PC-9 (cell line): ENCODE results near the gene LBH. TPM values are rescaled to one million over a fixed set of nuclear protein-coding genes. Genes with fewer than 3 reads are reported as not detected.

ENCODE experiments used
- BruUV-seq: library from RNA; stranded (reverse); fragments of 400-500 nt; replicated peaks from 2 replicates; lab custom pipeline; 2021; lab: Mats Ljungman, UMichigan
- CTCF ChIA-PET: fragments of 300-600 bp; sonication (Branson Sonifier 250); formaldehyde crosslinking; loops from one replicate; lab custom pipeline; 2022; ENCODE audit warnings: antibody characterized with exemption; lab: Charles Lee
- POLR2A ChIA-PET: fragments of 300-600 bp; sonication (Branson Sonifier 250); formaldehyde crosslinking; loops from one replicate; lab custom pipeline; 2022; ENCODE audit warnings: antibody characterized with exemption; ENCODE audit not compliant: unreplicated experiment; lab: Charles Lee
- DNase-seq, 2 experiments: peaks; one replicate each; pipeline versions ENCODE4 v3.0.0 to v3.0.0-alpha.2; 2015 to 2022; ENCODE audit warnings: mixed read lengths in 1 of 2
- H2AFZ ChIP-seq: fragments of 200-600 bp; sonication (generic); 2 replicates; pipeline ENCODE4 v1.8.1; 2017; ENCODE audit warnings: antibody characterized with exemption
- H3F3A ChIP-seq: fragments of 200-600 bp; sonication (generic); 2 replicates; pipeline ENCODE4 v1.8.1; 2017; ENCODE audit warnings: antibody characterized with exemption, mild to moderate bottlenecking, low read depth; ENCODE audit not compliant: insufficient read depth
- H3K27ac ChIP-seq: fragments of 200-600 bp; sonication (generic); 2 replicates; pipeline ENCODE4 v1.6.1; 2016; ENCODE audit warnings: mixed run types
- H3K27me3 ChIP-seq: fragments of 200-600 bp; sonication (generic); 2 replicates; pipeline ENCODE4 v1.6.1; 2016; ENCODE audit warnings: low read depth, mixed run types; ENCODE audit not compliant: insufficient read depth
- H3K36me3 ChIP-seq: fragments of 200-600 bp; sonication (generic); 2 replicates; pipeline ENCODE4 v1.6.1; 2016; ENCODE audit warnings: low read depth, mixed run types
- H3K4me1 ChIP-seq: fragments of 200-600 bp; sonication (generic); replicated peaks from 2 replicates; pipeline ENCODE4 v1.6.1; 2016; ENCODE audit warnings: mixed run types; ENCODE audit not compliant: insufficient read depth
- H3K4me2 ChIP-seq: fragments of 200-600 bp; sonication (generic); 2 replicates; pipeline ENCODE4 v1.6.1; 2017; ENCODE audit warnings: mixed run types
- H3K4me3 ChIP-seq: fragments of 200-600 bp; sonication (generic); 2 replicates; pipeline ENCODE4 v1.6.1; 2016; ENCODE audit warnings: mixed run types
- H3K79me2 ChIP-seq: fragments of 200-600 bp; sonication (generic); 2 replicates; pipeline ENCODE4 v1.6.1; 2017; ENCODE audit warnings: low read depth, mixed run types
- H3K9me2 ChIP-seq: fragments of 200-600 bp; sonication (generic); 2 replicates; pipeline ENCODE4 v1.8.1; 2017; ENCODE audit warnings: mild to moderate bottlenecking; ENCODE audit not compliant: insufficient read depth
- H3K9me3 ChIP-seq: fragments of 200-600 bp; sonication (generic); 2 replicates; pipeline ENCODE4 v1.8.1; 2016; ENCODE audit warnings: low read depth; ENCODE audit not compliant: insufficient read depth
- H4K20me1 ChIP-seq: fragments of 200-600 bp; sonication (generic); 2 replicates; pipeline ENCODE4 v1.8.1; 2017; ENCODE audit not compliant: insufficient read depth
- EZH2 ChIP-seq: fragments of 200-600 bp; sonication (generic); IDR thresholded peaks from 2 replicates; pipeline ENCODE4 v1.8.0; 2017; ENCODE audit warnings: antibody characterized with exemption, low read depth
- intact Hi-C: fragments of 100-400 bp; cut with micrococcal nuclease; formaldehyde crosslinking; loops from one replicate; pipeline ENCODE4 v1.10.0; 2022; ENCODE audit not compliant: unreplicated experiment
- total RNA-seq: library from RNA; stranded (reverse); gene quantifications from 2 replicates; pipeline ENCODE4 v1.2.3, GENCODE V29; 2021
- TF ChIP-seq, protein P1 (sequence below): fragments of 200-600 bp; sonication (generic); conservative IDR thresholded peaks from 2 replicates; pipeline ENCODE4 v1.6.1; 2017; ENCODE audit warnings: mixed run types, antibody characterized with exemption, mild to moderate bottlenecking, moderate library complexity

The LBH gene
- total RNA-seq, 1 experiment from 2014 or later: 30.6 TPM

DNA sequence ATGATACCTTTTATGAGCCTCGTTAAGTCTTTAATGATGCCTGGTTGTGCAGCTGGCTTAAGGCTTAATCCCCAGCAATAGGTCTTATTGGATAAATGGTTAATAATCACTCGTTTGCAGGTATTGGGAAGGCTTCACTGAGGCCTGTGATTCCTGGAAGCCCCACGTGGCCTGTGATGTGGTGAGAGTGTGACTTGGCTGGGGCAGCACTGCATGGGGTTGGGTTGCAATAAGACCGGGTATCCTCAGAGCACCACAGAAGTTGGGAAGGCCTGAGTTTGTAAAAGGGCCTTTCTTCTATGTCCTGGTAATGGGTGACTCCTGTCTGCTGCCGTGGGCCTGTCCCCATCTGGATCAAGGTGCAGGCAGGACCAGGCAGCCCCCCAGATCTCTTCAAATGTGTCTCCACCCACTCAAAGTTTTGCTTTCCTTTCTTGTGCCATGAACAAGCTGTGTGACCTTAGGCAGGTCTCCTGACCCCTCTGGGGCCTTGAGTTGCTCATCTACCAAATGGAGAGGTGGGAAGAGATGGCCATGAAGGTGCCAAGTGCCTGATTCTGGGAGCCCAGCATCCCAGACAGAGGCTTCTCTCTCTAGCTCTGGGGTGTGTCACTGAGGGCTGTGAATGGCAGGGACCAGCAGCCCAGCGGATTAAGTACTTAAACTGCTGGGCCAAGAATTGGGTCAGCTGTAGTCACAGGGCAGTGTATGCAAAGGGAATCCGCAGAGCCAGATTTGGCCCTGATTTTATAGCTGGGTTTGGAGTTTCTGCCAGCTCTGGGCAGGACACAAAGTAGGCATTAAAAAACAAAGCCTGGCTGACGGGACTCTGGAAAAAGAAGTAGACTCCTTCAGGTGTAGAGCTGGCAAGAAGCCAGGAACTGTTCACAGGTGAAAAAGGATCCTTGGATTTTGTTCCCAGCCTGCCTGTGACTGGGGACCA is 24.4 kb downstream of the LBH start:
- intact Hi-C loops: no loop called here
- Histone ChIP-seq H3K4me2 (no peak overlapping the region), H2AFZ (no peak overlapping the region), H3K9me3 (no peaks in the 10 kb centered on the region), H3K27me3 (no peaks in the 10 kb centered on the region), H3K79me2 (no peaks in the 10 kb centered on the region), H3K27ac (no peak overlapping the region), H4K20me1 (no peaks in the 10 kb centered on the region), H3F3A (0 out of 2 replicates have a peak, but pooled peaks cover 18% of the 10 kb centered on the region), H3K36me3 (no peaks in the 10 kb centered on the region), H3K4me1 (peaks cover 21% of the 10 kb centered on the region), H3K9me2 (no peaks in the 10 kb centered on the region), H3K4me3 (no peak overlapping the region)
- no peak for DNase-seq
- ChIA-PET CTCF (no interaction called here), POLR2A (no interaction called here)
- no TSS peak for BruUV-seq
- TF ChIP-seq, protein P1, sequence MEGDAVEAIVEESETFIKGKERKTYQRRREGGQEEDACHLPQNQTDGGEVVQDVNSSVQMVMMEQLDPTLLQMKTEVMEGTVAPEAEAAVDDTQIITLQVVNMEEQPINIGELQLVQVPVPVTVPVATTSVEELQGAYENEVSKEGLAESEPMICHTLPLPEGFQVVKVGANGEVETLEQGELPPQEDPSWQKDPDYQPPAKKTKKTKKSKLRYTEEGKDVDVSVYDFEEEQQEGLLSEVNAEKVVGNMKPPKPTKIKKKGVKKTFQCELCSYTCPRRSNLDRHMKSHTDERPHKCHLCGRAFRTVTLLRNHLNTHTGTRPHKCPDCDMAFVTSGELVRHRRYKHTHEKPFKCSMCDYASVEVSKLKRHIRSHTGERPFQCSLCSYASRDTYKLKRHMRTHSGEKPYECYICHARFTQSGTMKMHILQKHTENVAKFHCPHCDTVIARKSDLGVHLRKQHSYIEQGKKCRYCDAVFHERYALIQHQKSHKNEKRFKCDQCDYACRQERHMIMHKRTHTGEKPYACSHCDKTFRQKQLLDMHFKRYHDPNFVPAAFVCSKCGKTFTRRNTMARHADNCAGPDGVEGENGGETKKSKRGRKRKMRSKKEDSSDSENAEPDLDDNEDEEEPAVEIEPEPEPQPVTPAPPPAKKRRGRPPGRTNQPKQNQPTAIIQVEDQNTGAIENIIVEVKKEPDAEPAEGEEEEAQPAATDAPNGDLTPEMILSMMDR: no peak
- no peak for TF ChIP-seq EZH2

DNA sequence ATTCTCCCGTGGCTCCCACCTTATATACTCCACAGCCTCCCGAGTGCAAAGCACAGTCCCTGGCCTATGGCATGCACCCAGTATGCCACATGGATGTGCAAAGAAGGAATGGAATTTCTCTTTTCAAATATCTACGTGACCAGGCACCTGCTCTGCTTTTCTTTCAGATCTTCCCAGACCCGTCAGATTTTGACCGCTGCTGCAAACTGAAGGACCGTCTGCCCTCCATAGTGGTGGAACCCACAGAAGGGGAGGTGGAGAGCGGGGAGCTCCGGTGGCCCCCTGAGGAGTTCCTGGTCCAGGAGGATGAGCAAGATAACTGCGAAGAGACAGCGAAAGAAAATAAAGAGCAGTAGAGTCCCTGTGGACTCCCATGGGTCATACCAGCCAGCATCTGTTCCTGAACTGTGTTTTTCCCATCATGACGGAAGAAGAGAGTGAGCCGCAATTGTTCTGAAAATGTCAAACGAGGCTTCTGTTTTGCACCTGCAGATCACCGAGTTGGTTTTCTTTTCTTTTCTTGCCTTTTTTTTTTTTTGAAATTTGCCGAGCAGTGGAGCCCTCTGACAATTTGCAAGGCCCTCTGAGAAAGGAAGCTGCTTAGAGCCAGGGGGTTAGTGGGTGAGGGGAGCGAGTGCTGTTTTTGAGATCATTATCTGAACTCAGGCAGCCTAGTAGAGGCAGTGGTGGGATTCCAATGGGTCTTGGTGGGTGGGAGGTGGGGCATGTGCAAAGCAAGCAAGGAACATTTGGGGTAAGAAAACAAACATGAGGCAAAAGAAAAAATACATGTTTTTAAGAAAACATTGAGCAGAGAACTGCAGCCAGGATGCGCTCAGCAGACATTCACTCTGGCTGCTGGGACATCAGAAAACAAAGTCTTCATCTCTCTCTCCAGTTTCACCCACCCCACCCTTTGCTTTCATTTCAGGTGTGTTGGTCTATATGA is 26.2 kb downstream of the LBH start:
- ChIA-PET CTCF (no interaction called here), POLR2A (no interaction called here)
- BruUV-seq: TSS peak; percentile 5
- Histone ChIP-seq H3F3A (peaks cover 12% of the 10 kb centered on the region; the same call in 1 of the 2 replicates), H3K9me2 (no peaks in the 10 kb centered on the region), H3K4me2 (no peak overlapping the region), H3K4me1 (peaks cover 12% of the 10 kb centered on the region), H3K79me2 (no peaks in the 10 kb centered on the region), H3K36me3 (no peaks in the 10 kb centered on the region), H2AFZ (no peak overlapping the region), H3K27me3 (no peaks in the 10 kb centered on the region), H3K9me3 (peaks cover 4% of the 10 kb centered on the region), H3K4me3 (no peak overlapping the region), H3K27ac (no peak overlapping the region), H4K20me1 (no peaks in the 10 kb centered on the region)
- TF ChIP-seq, protein P1: no peak
- no peak for TF ChIP-seq EZH2
- no peak for DNase-seq
- intact Hi-C loops: no loop called here

DNA sequence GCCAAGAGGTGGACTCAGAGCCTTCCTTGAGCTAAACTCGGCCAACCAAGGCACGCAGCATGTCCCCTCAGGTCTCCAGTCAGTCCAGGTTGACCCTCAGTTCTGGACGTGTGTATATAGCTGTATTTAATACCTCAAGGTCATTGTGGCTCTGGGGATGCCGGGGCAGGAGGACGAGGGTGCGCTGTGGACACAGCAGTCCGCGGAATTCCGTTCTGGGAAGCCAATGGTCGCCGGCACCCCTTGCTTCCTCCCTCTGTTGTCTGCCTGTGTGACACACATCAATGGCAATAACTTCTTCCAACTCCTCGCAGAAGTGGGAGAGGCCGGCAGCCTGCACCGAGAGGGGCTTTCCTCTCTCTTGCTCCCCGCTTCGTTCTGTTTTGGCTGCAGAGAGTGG is 27.7 kb downstream of the LBH start:
- no peak overlapping the region for H2AFZ ChIP-seq
- no peak overlapping the region for H3K4me3 ChIP-seq
- H4K20me1 ChIP-seq: no peaks in the 10 kb centered on the region
- no peak for DNase-seq
- no peaks in the 10 kb centered on the region for H3K36me3 ChIP-seq
- ChIA-PET CTCF (no interaction called here), POLR2A (no interaction called here)
- H3K9me3 ChIP-seq: peaks cover 4% of the 10 kb centered on the region
- no peak overlapping the region for H3K27ac ChIP-seq
- TF ChIP-seq, protein P1: no peak
- no peak for TF ChIP-seq EZH2
- no peaks in the 10 kb centered on the region; the same call in 1 of the 2 replicates for H3F3A ChIP-seq
- no peak overlapping the region for H3K4me2 ChIP-seq
- no peaks in the 10 kb centered on the region for H3K9me2 ChIP-seq
- BruUV-seq: no TSS peak
- no peaks in the 10 kb centered on the region for H3K27me3 ChIP-seq
- intact Hi-C loops: no loop called here
- H3K4me1 ChIP-seq: no peaks in the 10 kb centered on the region
- H3K79me2 ChIP-seq: no peaks in the 10 kb centered on the region
